Endometrium (tissue), 2 donors: Measurements from ENCODE around the gene EHMT1.

Experiments
- FAIRE-seq: peaks from 2 replicates; lab custom pipeline; 2012; peaks lifted over from hg19 to GRCh38; lab: Jason Lieb, UNC
- donor health status: control.
- donor health status: control.

The EHMT1 gene

GRCh38 chr9:137787786-137788505 lies 169.1 kb downstream of the EHMT1 start:
- FAIRE-seq = no peak

GRCh38 chr9:137788561-137789294 lies 169.9 kb downstream of the EHMT1 start:
- no peak for FAIRE-seq

GRCh38 chr9:137789295-137789895 lies 170.6 kb downstream of the EHMT1 start:
- no peak for FAIRE-seq

DNA sequence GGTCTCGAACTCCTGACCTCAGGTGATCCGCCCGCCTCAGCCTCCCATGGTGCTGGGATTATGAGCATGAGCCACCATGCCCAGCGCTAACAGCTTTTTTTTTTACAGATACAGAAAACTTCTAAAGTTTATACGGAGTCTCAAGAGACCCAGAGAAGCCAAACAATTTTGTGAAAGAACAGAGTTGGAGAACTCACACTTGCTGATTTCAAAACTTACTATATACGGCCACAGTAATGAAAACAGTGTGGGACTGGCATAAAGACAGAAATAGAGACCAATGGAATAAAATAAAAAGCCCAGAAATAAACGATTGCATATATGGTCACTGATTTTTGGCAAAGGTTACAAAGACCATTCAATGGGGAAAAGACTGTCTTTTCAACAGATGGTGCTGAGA lies 173.1 kb downstream of the EHMT1 start:
- no peak for FAIRE-seq

DNA sequence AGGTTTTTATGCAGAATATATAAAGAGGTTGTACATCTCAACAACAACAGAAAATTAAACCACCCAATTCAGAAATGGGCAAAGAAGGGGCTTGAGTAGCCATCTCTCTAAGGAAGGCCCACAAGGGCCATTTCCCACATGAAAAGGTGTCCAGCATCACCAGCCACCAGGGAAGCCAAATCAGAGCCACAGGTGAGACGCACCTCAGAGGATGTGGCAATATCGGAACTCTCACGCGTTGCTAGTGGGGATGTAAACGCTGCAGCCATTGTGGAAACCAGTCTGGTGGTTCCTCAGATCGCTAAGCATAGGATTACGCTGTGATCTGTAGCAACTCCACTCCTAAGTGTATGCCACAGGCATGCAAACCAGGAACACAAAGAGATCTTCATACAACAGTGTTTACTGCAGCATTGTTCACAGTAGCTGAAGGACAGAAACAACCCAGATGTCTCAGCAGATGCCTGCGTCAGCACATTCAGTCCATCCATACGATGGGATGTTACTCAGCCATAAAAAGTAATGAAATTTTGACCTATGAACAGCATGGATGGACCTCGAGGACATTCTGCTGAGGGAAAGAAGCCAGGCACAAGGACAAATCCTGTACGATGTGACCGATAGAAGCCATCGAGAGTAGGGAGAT lies 174.5 kb downstream of the EHMT1 start:
- FAIRE-seq = no peak

- FAIRE-seq = no peak
These were observed 176.4 kb downstream of the EHMT1 start for GRCh38 chr9:137795156-137795666.

DNA sequence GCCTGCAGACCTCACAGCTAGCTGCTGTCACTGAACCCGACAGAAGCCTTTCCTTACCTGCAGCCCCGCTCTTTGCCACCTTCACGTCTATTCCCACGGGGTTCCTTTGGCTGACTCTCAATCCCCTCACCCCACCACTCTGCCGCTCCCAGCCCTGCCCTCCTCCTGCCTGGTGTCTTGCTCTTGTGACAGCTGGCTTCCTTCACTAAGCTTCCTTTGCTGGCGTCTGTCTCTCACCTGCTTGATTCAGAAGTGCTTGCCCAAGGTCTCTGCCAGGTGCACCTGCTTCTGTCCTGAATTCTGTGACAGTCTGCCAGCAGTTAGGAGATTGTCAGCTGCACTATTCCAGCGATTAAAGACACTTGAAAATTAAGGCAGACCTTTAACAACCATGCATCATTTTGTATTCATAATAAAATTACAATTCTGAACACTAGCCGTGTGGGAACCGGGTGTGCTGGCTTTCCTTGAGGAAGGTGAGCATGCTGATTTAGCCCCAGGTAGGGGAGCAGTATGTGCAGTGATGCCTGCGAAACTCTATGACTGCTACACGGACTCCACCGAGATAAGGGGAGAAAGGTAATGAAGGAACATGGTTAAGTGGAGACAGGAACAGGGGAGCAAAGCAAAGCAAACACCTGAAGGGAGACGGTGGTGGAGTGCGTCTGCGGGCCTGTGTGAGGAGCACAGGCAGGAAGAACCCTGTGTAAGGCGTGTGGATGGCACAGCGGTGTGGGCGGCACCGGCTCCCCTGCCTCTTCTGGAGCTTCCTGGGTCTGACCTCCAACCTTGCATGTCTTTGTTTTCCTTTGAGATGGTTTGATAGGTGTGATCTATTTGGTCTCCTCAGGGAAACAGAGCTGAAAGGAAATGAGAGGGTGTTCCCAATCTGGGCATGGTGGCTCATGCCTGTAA lies 178.7 kb downstream of the EHMT1 start:
- no peak for FAIRE-seq

GRCh38 chr9:137798142-137798541 lies 179.3 kb downstream of the EHMT1 start:
- FAIRE-seq = no peak

GRCh38 chr9:137798901-137799629 lies 180.3 kb downstream of the EHMT1 start:
- no peak for FAIRE-seq

DNA sequence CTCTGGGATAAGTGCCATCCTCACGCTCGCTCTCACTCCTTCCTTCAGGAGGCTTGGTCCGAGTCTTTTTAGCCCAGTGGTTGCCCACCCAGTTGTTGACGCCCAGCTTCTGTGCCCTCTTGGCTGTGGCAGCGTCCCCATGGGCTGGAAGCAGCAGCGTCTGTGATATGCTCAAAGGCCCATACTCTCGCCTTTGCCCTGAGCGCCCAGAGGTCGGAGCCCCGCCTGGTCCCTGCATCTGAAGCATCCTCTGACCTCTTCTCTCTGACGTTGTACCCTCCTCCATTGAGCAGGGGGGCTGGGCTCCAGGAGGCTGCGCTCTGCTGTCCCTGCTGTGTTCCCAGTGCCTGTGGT lies 180.8 kb downstream of the EHMT1 start:
- FAIRE-seq = no peak

GRCh38 chr9:137800196-137801022 lies 181.6 kb downstream of the EHMT1 start:
- FAIRE-seq = no peak

- no peak for FAIRE-seq
These were observed 182.2 kb downstream of the EHMT1 start for GRCh38 chr9:137801023-137801319.

GRCh38 chr9:137802021-137802420 lies 183.2 kb downstream of the EHMT1 start:
- FAIRE-seq = no peak

DNA sequence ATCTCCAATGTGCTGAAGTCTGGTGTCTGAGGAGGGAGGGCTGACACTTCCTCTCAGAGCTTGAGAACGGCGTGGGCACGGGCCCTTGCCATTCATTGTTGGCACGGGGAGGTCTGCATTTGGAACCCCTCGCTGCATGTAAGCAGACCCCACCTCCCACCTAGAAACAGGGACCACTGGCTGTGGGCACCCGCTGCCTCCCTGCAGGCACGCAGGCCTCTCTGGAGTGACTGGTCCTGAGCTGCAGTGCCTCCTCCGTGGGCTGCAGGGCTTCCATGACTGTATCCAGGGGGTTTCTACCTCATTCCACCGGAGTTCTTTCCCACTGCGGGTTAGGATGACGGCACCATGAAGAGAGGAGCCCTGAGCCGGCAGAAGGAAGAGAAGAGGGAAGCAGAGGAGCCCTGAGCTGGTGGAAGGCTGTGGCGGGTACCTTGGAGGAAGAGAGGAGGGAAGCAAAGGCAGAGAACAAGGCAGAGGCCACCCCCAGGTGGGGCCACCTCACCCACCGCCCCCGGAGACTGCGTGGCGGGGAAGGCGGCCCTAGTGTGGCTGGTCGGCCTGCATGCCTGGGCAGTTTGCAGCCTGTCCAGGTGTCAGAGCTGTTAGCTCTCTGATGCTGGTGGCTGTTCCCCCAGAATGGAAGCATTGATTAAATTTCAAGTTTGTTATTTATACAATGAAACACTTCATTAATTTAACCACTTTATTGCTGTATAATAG lies 183.9 kb downstream of the EHMT1 start:
- FAIRE-seq = no peak

- no peak for FAIRE-seq
These were observed 186.3 kb downstream of the EHMT1 start for GRCh38 chr9:137804908-137805630.

- no peak for FAIRE-seq
These were observed 189.2 kb downstream of the EHMT1 start for GRCh38 chr9:137807721-137808703.

GRCh38 chr9:137809040-137809576 lies 190.3 kb downstream of the EHMT1 start:
- no peak for FAIRE-seq
